K562 (cell line): ENCODE data around the gene RAVER2. TPM values are rescaled to one million over a fixed set of nuclear protein-coding genes. Genes with fewer than 3 reads are reported as not detected.

ENCODE experiments used
- ATAC-seq: fragments of 200-7000 bp; cut with Tn5 transposase; 3 replicates; pipeline ENCODE4 v1.9.1; 2020; ENCODE audit warnings: moderate library complexity
- BruUV-seq: library from RNA; stranded (reverse); fragments of 400-500 nt; replicated peaks from 2 replicates; lab custom pipeline; 2021; lab: Mats Ljungman, UMichigan
- CTCF ChIA-PET: fragments of 300-600 bp; formaldehyde crosslinking; extraction: SDS; loops from one replicate; lab custom pipeline; 2021; ENCODE audit warnings: low intra/inter-chr PET ratio; lab: Yijun Ruan, JAX
- POLR2A ChIA-PET: fragments of 300-600, 350-650 bp; sonication (Branson Sonifier 250); formaldehyde crosslinking; extraction: SDS; loops from one replicate; lab custom pipeline; 2021; ENCODE audit warnings: antibody characterized with exemption, inconsistent platforms; lab: Yijun Ruan, JAX
- DNase-seq, 4 experiments: peaks; one replicate each; pipeline versions ENCODE4 v3.0.0 to v3.0.0-alpha.2; 2011 to 2018; ENCODE audit warnings: low spot score in 3 of 4, mixed read lengths in 3 of 4; ENCODE audit errors: extremely low read depth in 1 of 4
- FAIRE-seq: peaks from 2 replicates; lab custom pipeline; 2011; peaks lifted over from hg19 to GRCh38; lab: Jason Lieb, UNC
- H2AFZ ChIP-seq: 2 replicates; pipeline ENCODE4 v1.6.0; 2011; ENCODE audit warnings: low read depth, low read length, control low read depth, inconsistent platforms
- H3K27ac ChIP-seq: fragments of 200-600 bp; 3 replicates; pipeline ENCODE4 v1.8.0; 2011; ENCODE audit warnings: low read depth, mild to moderate bottlenecking, control low read depth, inconsistent platforms, low read length, moderate library complexity, mixed read lengths; ENCODE audit errors: extremely low read depth
- H3K27me3 ChIP-seq, 2 experiments: fragments of 300-600 bp in 1 of 2; 2 replicates in 1 of 2; 3 replicates in 1 of 2; pipeline versions ENCODE4 v1.6.0 to v1.8.0; 2011; ENCODE audit warnings: inconsistent platforms in 2 of 2, low read length in 2 of 2, mild to moderate bottlenecking in 1 of 2, mixed read lengths in 1 of 2, moderate library complexity in 1 of 2; ENCODE audit not compliant: control insufficient read depth in 2 of 2, insufficient read depth in 2 of 2
- H3K36me3 ChIP-seq: fragments of 300-600 bp; 3 replicates; pipeline ENCODE4 v1.8.0; 2011; ENCODE audit warnings: mild to moderate bottlenecking, low read length, inconsistent platforms; ENCODE audit not compliant: control insufficient read depth, insufficient read depth
- H3K4me1 ChIP-seq, 2 experiments: fragments of 200-600 bp in 1 of 2; replicated peaks in 1 of 2; 2 replicates in 1 of 2; 3 replicates in 1 of 2; pipeline versions ENCODE4 v1.5.1 to v1.8.0; 2011; ENCODE audit warnings: inconsistent platforms in 2 of 2, low read length in 2 of 2, mild to moderate bottlenecking in 1 of 2, mixed read lengths in 1 of 2, moderate library complexity in 1 of 2; ENCODE audit not compliant: control insufficient read depth in 2 of 2, insufficient read depth in 2 of 2
- H3K4me2 ChIP-seq: 2 replicates; pipeline ENCODE4 v1.6.1; 2011; ENCODE audit warnings: low read length, control low read depth, inconsistent platforms, mixed read lengths; ENCODE audit not compliant: insufficient read depth
- H3K4me3 ChIP-seq: fragments of 200-600 bp; sonication (generic), shearing (Covaris generic); 2 replicates; pipeline ENCODE4 v1.5.1; 2016; ENCODE audit warnings: control low read depth, inconsistent platforms
- H3K79me2 ChIP-seq: fragments of 200-600 bp; 3 replicates; pipeline ENCODE4 v1.8.0; 2011; ENCODE audit warnings: low read length, inconsistent platforms; ENCODE audit not compliant: control insufficient read depth, insufficient read depth
- H3K9ac ChIP-seq, 2 experiments: 2 replicates each; pipeline versions ENCODE4 v1.6.0 to v1.6.1; 2011; ENCODE audit warnings: low read depth in 2 of 2, low read length in 2 of 2, control low read depth in 1 of 2, inconsistent platforms in 1 of 2, mild to moderate bottlenecking in 1 of 2, mixed read lengths in 1 of 2; ENCODE audit not compliant: insufficient read depth in 1 of 2
- H3K9me1 ChIP-seq: one replicate; pipeline ENCODE4 v1.6.0; 2011; ENCODE audit warnings: inconsistent platforms, mild to moderate bottlenecking, low read length, moderate library complexity; ENCODE audit not compliant: control insufficient read depth, insufficient read depth
- H3K9me3 ChIP-seq: replicated peaks from 2 replicates; pipeline ENCODE4 v1.5.1; 2011; ENCODE audit warnings: low read depth, low read length, inconsistent platforms; ENCODE audit not compliant: control insufficient read depth, insufficient read depth
- H4K20me1 ChIP-seq: replicated peaks from 2 replicates; pipeline ENCODE4 v1.6.1; 2011; ENCODE audit warnings: low read length, inconsistent platforms, mixed read lengths; ENCODE audit not compliant: control insufficient read depth, insufficient read depth
- DMBX1 ChIP-seq: fragments of 250-450 bp; sonication (Bioruptor Pico); IDR thresholded peaks from 2 replicates; pipeline ENCODE4 v1.8.0; 2022; ENCODE audit warnings: inconsistent platforms, mild to moderate bottlenecking, moderate library complexity, borderline replicate concordance
- FOSL1 ChIP-seq: fragments of 200-800 bp; sonication (Bioruptor generic); conservative IDR thresholded peaks from 2 replicates; pipeline ENCODE4 v1.6.1; 2016; ENCODE audit warnings: missing genetic modification characterization, missing compliant biosample characterization
- FOXO4 ChIP-seq: fragments of 450-650 bp; formaldehyde crosslinking; IDR thresholded peaks from 2 replicates; pipeline ENCODE4 v1.4.0; 2020; ENCODE audit warnings: mild to moderate bottlenecking, moderate library complexity
- HES1 ChIP-seq: fragments of 450-650 bp; IDR thresholded peaks from 2 replicates; pipeline ENCODE4 v1.6.1; 2016; ENCODE audit warnings: low read depth, mild to moderate bottlenecking, moderate library complexity
- HLTF ChIP-seq: fragments of 450-650 bp; IDR thresholded peaks from 2 replicates; pipeline ENCODE4 v1.6.1; 2016
- NR4A1 ChIP-seq, 2 experiments: fragments of 250-450 bp in 1 of 2; fragments of 450-650 bp in 1 of 2; sonication (Bioruptor Pico) in 1 of 2; IDR thresholded peaks; 2 replicates each; pipeline versions ENCODE4 v1.4.0 to v1.6.1; 2016 to 2020; ENCODE audit warnings: mild to moderate bottlenecking in 2 of 2, missing compliant biosample characterization in 1 of 2, missing genetic modification characterization in 1 of 2, moderate library complexity in 1 of 2
- PYGO2 ChIP-seq: fragments of 450-650 bp; IDR thresholded peaks from 2 replicates; pipeline ENCODE4 v1.6.1; 2016; ENCODE audit warnings: mild to moderate bottlenecking, missing genetic modification characterization, moderate library complexity, missing compliant biosample characterization
- RERE ChIP-seq: sonication (generic); formaldehyde crosslinking; IDR thresholded peaks from 2 replicates; pipeline ENCODE4 v1.8.0; 2023; ENCODE audit warnings: missing genetic modification reagents, mild to moderate bottlenecking, borderline replicate concordance
- TEAD2 ChIP-seq: fragments of 450-650 bp; IDR thresholded peaks from 2 replicates; pipeline ENCODE4 v1.6.1; 2016; ENCODE audit warnings: missing genetic modification characterization, control low read depth, missing compliant biosample characterization
- THAP7 ChIP-seq: fragments of 250-450 bp; sonication (Bioruptor Pico); IDR thresholded peaks from 2 replicates; pipeline ENCODE4 v1.5.0; 2021
- ZBTB43 ChIP-seq: sonication (generic); formaldehyde crosslinking; IDR thresholded peaks from 2 replicates; pipeline ENCODE4 v1.8.0; 2023; ENCODE audit warnings: mild to moderate bottlenecking, missing genetic modification reagents
- ZNF232 ChIP-seq: sonication (generic); formaldehyde crosslinking; IDR thresholded peaks from 2 replicates; pipeline ENCODE4 v1.8.0; 2022; ENCODE audit warnings: mild to moderate bottlenecking, missing genetic modification reagents
- ZNF583 ChIP-seq: fragments of 250-450 bp; sonication (Bioruptor Pico); IDR thresholded peaks from 2 replicates; pipeline ENCODE4 v1.4.0; 2020
- WGBS: fragments of 100-300 bp; shearing (Covaris generic); methylation state at CpG from one replicate; pipeline ENCODE4 v1.1.6; 2016; ENCODE audit warnings: low coverage, mixed read lengths; ENCODE audit not compliant: insufficient coverage; ENCODE audit errors: missing lambda C conversion rate; 5-methylcytosine and 5-hydroxymethylcytosine counted together
- in situ Hi-C: fragments of 300-500 bp; cut with MboI; formaldehyde crosslinking; loops from 4 replicates; pipeline ENCODE4 v1.15.0; 2018; ENCODE audit warnings: inconsistent platforms, mixed read lengths
- intact Hi-C: fragments of 100-400 bp; cut with micrococcal nuclease; formaldehyde crosslinking; loops from 2 replicates; pipeline ENCODE4 v1.14.2; 2022
- polyA plus RNA-seq, 8 experiments: library from polyadenylated mRNA; depleted of rRNA in 4 of 8; stranded (reverse) in 5 of 8; unstranded in 3 of 8; fragments of >200 nt; fragmentation: Nextera tagmentation in 2 of 8; fragmentation: Illumina TruSeq in 1 of 8; extraction: Ambion mirVana in 2 of 8; extraction: Trizol in 1 of 8; gene quantifications; 2 replicates each; pipeline versions ENCODE4 v1.2.1 to v1.2.3, GENCODE V29; 2011 to 2014; ENCODE audit warnings: inconsistent platforms in 1 of 8, missing spikeins in 1 of 8
- total RNA-seq, 7 experiments: library from RNA; depleted of rRNA in 6 of 7; stranded (reverse); fragments of >200 nt in 6 of 7; fragmentation: Illumina TruSeq in 2 of 7; extraction: Trizol in 2 of 7; gene quantifications; 2 replicates each; pipeline versions ENCODE4 v1.2.1 to v1.2.3, GENCODE V29; 2011 to 2021; ENCODE audit warnings: low replicate concordance in 1 of 7

Gene RAVER2
- total and polyA plus RNA-seq, 9 of the 15 experiments (the other 6 are each of a cell fraction or from before 2014, with no cell fraction given), result 1.8 to 6.1 (median 4.4) TPM

- intact Hi-C loops (no loop called here), in situ Hi-C loops (no loop called here)
- H3K4me2 ChIP-seq, result no peak overlapping the region
- H3K9me3 ChIP-seq, result no peaks in the 10 kb centered on the region
- ChIA-PET POLR2A (interaction anchor here (1.1 to 2.6 kb wide), 3 partner anchors 12 to 17 kb away, joined by 3 to 7 read pairs (median 5); no protein-coding TSS in a partner anchor), CTCF (no interaction called here)
- H3K36me3 ChIP-seq, result peaks cover 31% of the 10 kb centered on the region; the same call in 2 of the 3 replicates
- FAIRE-seq (no peak), ATAC-seq (no peak), DNase-seq (no peak)
- H3K9me1 ChIP-seq, result no peaks in the 10 kb centered on the region
- H3K27ac ChIP-seq, result no peak overlapping the region
- WGBS, result 58% methylated on average over 1 of the region's 1 CpG
- H3K4me1 ChIP-seq, result peaks cover 0 to 12% of the 10 kb centered on the region in 2 experiments; a peak in 3 of 5 replicates
- no peaks in the 10 kb centered on the region for H3K79me2 ChIP-seq
- no peaks in the 10 kb centered on the region for H4K20me1 ChIP-seq
- no peak overlapping the region for H3K9ac ChIP-seq
- H2AFZ ChIP-seq, result no peak overlapping the region
- no peak overlapping the region for H3K4me3 ChIP-seq
- no TSS peak for BruUV-seq
- H3K27me3 ChIP-seq, result no peaks in the 10 kb centered on the region
- TF ChIP-seq FOXO4 (CRISPR knock-in tag) (no peak), HES1 (no peak), ZBTB43 (no peak), FOSL1 (tag) (no peak), DMBX1 (CRISPR knock-in tag) (no peak), HLTF (no peak), NR4A1 (CRISPR knock-in tag; IDR thresholded peaks at IDR 0.05) (no peak), NR4A1 (tag; IDR thresholded peaks at IDR 0.05) (no peak), ZNF583 (CRISPR knock-in tag) (no peak), TEAD2 (tag) (no peak), THAP7 (CRISPR knock-in tag) (no peak), ZNF232 (CRISPR knock-in tag) (no peak), PYGO2 (tag) (no peak), RERE (CRISPR knock-in tag) (no peak)
Measured at GRCh38 chr1:64881281-64881680, 136.4 kb downstream of the RAVER2 start.
